Measurements from ENCODE around the gene MEGF11.

Gene MEGF11

DNA sequence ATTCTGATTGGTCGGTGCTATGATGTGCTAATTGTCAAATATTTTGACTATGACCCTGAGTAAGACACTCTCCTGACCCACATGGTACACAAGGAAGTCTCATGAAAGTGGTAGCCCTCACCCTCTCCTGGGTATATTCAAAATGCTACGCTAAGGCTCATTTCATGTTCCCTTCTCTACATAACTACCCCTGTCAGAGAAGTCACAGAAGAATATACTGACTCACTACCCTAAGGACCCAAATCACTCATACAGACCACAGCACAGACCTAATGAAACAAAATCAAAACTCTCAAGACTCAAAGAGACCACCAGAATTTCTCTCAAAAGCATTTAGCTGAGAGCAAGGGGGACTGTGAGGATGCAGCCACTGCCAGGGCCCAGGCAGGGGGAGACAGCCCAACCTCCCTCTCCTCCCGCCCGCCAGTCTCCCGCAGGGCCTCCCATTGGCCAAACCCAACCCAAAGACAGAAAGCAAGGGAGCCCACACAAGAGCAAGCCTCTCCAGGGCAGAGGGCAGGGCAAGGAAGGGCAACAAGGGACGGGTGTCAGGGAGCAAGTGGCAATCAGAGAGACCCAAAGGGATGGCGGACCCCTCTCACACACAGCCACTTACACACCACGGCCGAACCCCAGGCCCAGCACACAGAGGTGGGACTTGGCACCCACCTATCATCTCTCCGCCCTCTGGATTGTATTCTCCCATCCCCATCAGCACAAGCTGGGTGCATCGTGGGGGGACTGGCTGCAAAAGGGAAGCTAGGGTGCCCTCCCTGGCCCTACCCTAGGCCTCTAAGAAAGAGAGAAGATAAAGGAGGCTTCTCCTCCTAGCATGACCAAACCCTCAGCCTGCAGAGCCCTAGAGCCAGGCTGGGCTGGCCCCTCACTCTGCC lies 41.6 kb downstream of the MEGF11 start:
- no peak for DNase-seq

- no peak for DNase-seq
These were observed 42.9 kb downstream of the MEGF11 start for GRCh38 chr15:66210684-66211083.

DNA sequence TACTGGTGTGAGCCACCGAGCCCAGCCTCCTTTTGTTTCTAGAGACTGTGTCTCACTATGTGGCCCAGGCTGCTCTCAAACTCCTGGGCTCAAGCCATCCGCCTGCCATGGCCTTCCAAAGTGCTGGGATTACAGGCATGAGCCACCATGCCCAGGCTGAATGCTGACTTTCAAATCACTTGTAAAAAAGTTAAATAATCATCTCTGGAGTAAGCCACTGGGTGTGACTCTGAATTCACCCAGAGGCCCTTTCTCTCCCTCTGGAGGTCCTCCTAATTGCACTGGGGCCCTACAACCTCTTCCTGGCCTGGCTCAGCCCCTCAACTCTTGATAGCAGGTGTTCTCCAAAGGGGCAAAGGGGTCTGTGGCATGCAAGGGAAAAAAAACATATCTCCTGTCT lies 54.8 kb downstream of the MEGF11 start:
- DNase-seq, result no peak

- no peak for DNase-seq
These were observed 56.9 kb downstream of the MEGF11 start for GRCh38 chr15:66196602-66197001.

GRCh38 chr15:66195621-66196230 lies 57.8 kb downstream of the MEGF11 start:
- DNase-seq, result no peak

DNA sequence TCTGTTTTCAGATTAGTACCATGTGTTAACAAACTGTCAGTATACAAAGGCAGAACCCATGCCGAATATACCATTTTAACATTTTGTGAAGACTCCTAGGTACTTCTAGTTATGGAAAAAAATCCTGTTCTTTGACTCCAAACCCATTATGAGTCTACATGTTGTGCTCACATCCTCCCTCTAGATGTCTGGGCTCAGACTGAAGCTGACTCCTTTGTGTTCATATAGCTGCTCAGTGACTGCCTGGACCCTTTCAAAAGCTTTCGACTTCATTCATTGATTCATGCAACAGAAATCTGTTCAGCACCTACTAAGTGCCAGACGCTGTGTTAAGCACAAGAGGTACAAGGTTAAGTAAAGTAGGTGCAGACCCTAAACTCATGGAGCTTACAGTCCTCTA lies 60.5 kb downstream of the MEGF11 start:
- no peak for DNase-seq

DNA sequence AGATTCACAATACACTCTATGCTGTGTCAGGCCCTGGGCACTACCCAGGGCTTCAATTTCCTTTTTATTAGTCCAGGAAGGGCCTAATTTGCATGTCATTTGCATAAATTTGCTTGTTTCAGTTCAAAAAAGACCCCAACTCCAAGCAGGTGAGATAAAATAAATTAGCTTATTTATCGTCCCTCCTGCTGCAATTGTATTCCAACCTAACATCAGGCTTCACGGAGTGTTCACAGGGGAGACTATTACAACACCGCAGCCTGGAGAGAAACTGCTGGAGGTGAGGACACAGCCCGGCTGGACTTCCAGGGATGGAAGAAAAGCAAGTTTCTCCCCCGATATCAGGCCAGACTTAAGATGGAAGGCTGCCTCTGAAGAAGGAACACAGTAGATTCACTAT lies 62.8 kb downstream of the MEGF11 start:
- no peak for DNase-seq

GRCh38 chr15:66189291-66189690 lies 64.3 kb downstream of the MEGF11 start:
- DNase-seq, result no peak

GRCh38 chr15:66188464-66188863 lies 65.1 kb downstream of the MEGF11 start:
- DNase-seq, result no peak

- DNase-seq, result no peak
These were observed 66.3 kb downstream of the MEGF11 start for GRCh38 chr15:66187271-66187670.

GRCh38 chr15:66186049-66186825 lies 67.3 kb downstream of the MEGF11 start:
- no peak for DNase-seq

- no peak for DNase-seq
These were observed 68.4 kb downstream of the MEGF11 start for GRCh38 chr15:66184936-66185790.

- no peak for DNase-seq
These were observed 69.1 kb downstream of the MEGF11 start for GRCh38 chr15:66184492-66184891.

GRCh38 chr15:66180531-66181097 lies 72.9 kb downstream of the MEGF11 start:
- DNase-seq, result no peak

GRCh38 chr15:66178531-66178910 lies 75.0 kb downstream of the MEGF11 start:
- DNase-seq, result no peak

GRCh38 chr15:66172324-66172980 lies 81.1 kb downstream of the MEGF11 start:
- no peak for DNase-seq

GRCh38 chr15:66171841-66172240 lies 81.7 kb downstream of the MEGF11 start:
- no peak for DNase-seq

DNA sequence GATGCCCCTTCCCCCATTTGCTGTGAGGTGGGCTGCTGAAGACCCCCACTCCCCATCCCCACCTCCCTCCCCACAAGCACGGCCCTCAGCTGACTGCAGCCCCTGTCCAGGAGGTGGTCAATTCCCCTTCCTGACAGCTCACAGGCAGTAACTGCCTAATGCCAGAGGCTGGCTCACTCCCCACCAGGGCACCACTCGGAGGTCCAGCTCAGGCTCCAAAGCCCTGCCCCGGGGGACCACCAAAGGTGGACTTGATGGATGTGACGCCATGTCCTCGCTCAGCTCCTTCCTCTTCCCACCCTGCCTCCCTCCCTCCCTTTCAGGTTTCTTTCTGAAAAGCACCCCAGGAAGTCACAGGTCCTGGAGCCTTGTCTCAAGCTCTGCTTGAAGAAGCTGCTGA lies 82.8 kb downstream of the MEGF11 start:
- no peak for DNase-seq

DNA sequence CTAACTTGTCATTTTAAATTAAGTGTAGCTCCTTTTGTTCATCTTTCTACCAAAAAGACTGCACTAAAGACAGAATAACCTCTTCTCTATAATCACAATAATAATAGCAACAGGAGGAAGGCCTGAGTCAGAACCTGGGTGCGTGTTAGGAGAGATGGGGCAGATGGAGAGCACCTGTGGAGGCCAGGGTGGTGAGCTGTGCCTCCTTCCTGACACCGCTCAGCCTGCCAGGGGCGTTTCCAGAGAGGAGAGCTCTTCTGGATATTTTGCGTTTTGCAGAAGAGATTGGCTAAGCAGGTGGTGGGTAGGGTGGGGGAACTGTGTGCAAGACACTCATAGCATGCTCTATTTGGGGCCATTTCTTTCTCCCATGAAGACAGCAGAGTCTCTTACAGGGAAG lies 83.5 kb downstream of the MEGF11 start:
- DNase-seq, result no peak

DNA sequence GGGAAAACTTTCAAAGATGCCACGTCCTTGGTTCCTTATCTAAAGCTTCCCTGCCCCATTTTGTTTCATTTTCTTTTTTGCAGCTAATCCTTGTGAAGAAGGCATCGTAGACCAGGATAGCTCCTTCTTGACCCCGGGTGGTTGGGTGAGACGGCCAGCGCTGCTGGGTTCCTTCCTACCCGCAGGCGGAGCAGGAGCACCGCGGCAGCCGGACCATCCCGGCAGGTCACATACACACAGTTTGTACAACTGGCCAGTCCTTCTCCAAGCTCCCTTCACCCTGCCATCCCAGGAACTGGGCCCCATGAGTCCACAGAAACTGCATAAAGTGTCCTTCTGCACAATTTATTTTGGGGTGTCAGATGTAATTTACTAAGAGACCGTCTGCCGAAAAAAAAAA lies 83.9 kb downstream of the MEGF11 start:
- no peak for DNase-seq

- no peak for DNase-seq
These were observed 84.5 kb downstream of the MEGF11 start for GRCh38 chr15:66169023-66169422.

GRCh38 chr15:66167854-66168253 lies 85.7 kb downstream of the MEGF11 start:
- DNase-seq, result no peak
